Measurements from ENCODE around the gene SCYL3. TPM values are rescaled to one million over a fixed set of nuclear protein-coding genes. Genes with fewer than 3 reads are reported as not detected.

The SCYL3 gene
- total RNA-seq, 4 donors from 2014 or later = 7.0 to 17.2 (median 10.9) TPM

GRCh38 chr1:169891539-169891885 lies 2.2 kb downstream of the SCYL3 start:
- no peak for TF ChIP-seq CTCF (IDR thresholded peaks at IDR 0.05)
- no peak for ATAC-seq (ENCODE audit: low FRiP score)
- no peak for DNase-seq (ENCODE audit: low spot score)

- ATAC-seq (ENCODE audit: low FRiP score) (no peak), DNase-seq (ENCODE audit: low spot score) (no peak)
- no peak for TF ChIP-seq CTCF (IDR thresholded peaks at IDR 0.05)
Observed at GRCh38 chr1:169890761-169891538, 2.7 kb downstream of the SCYL3 start.

GRCh38 chr1:169889871-169890270 lies 3.8 kb downstream of the SCYL3 start:
- DNase-seq (ENCODE audit: low spot score) (no peak), ATAC-seq (ENCODE audit: low FRiP score) (no peak)
- no peak for TF ChIP-seq CTCF (IDR thresholded peaks at IDR 0.05)

- no peak for TF ChIP-seq CTCF (IDR thresholded peaks at IDR 0.05)
- DNase-seq (ENCODE audit: low spot score) = no peak
- ATAC-seq (ENCODE audit: low FRiP score) = no peak
Observed at GRCh38 chr1:169886931-169887330, 6.8 kb downstream of the SCYL3 start.

GRCh38 chr1:169886422-169886821 lies 7.3 kb downstream of the SCYL3 start:
- ATAC-seq (ENCODE audit: low FRiP score) (no peak), DNase-seq (ENCODE audit: low spot score) (no peak)
- TF ChIP-seq CTCF (IDR thresholded peaks at IDR 0.05) = no peak

GRCh38 chr1:169885207-169885606 lies 8.5 kb downstream of the SCYL3 start:
- no peak for TF ChIP-seq CTCF (IDR thresholded peaks at IDR 0.05)
- no peak for ATAC-seq (ENCODE audit: low FRiP score)
- DNase-seq (ENCODE audit: low spot score) = no peak

- DNase-seq (ENCODE audit: low spot score) (no peak), ATAC-seq (ENCODE audit: low FRiP score) (no peak)
- TF ChIP-seq CTCF (IDR thresholded peaks at IDR 0.05) = no peak
Observed at GRCh38 chr1:169884634-169885033, 9.1 kb downstream of the SCYL3 start.
